Measurements from ENCODE around the gene DDX4. TPM values are rescaled to one million over a fixed set of nuclear protein-coding genes. Genes with fewer than 3 reads are reported as not detected.

Gene DDX4
- polyA plus RNA-seq, 1 experiment = not detected

- DNase-seq (ENCODE audit: low read depth) = no peak
- Histone ChIP-seq H3K27me3 (ENCODE audit: control insufficient read depth, insufficient read depth, low read length) (no peaks in the 10 kb centered on the region), H3K36me3 (ENCODE audit: control insufficient read depth, insufficient read depth, low read length) (peaks cover 2% of the 10 kb centered on the region; the same call in 1 of the 2 replicates), H3K4me3 (ENCODE audit: low read depth, low read length) (no peak overlapping the region)
- CTCF ChIA-PET = interaction anchor here (0.6 to 2.1 kb wide), 2 partner anchors 15 to 347 kb away, joined by 3 to 5 read pairs; no protein-coding TSS in a partner anchor
- POLR2A ChIA-PET = no interaction called here
- no peak for TF ChIP-seq CTCF (IDR thresholded peaks at IDR 0.05; ENCODE audit: insufficient read depth, low read depth, low read length)
Measured at GRCh38 chr5:55706230-55706629, 31.6 kb upstream of the DDX4 start.

GRCh38 chr5:55708732-55709131 is 29.1 kb upstream of the DDX4 start:
- no peak for DNase-seq (ENCODE audit: low read depth)
- CTCF ChIA-PET = interaction anchor here (0.6 to 1.0 kb wide), 2 partner anchors 10 to 90 kb away, joined by 3 to 4 read pairs; no protein-coding TSS in a partner anchor

GRCh38 chr5:55711507-55712022 is 26.3 kb upstream of the DDX4 start:
- CTCF ChIA-PET = no interaction called here
- peaks cover 2% of the 10 kb centered on the region; the same call in 1 of the 2 replicates for H3K36me3 ChIP-seq (ENCODE audit: control insufficient read depth, insufficient read depth, low read length)
- DNase-seq (ENCODE audit: low read depth) = no peak
- no peaks in the 10 kb centered on the region for H3K27me3 ChIP-seq (ENCODE audit: control insufficient read depth, insufficient read depth, low read length)
- POLR2A ChIA-PET = no interaction called here
- H3K4me3 ChIP-seq (ENCODE audit: low read depth, low read length) = peak overlapping the region; percentile 79
- no peak for TF ChIP-seq CTCF (IDR thresholded peaks at IDR 0.05; ENCODE audit: insufficient read depth, low read depth, low read length)

More at GRCh38 chr5:55708732-55709131, 29.1 kb upstream of the DDX4 start:
- Histone ChIP-seq H3K4me3 (ENCODE audit: low read depth, low read length) (no peak overlapping the region), H3K36me3 (ENCODE audit: control insufficient read depth, insufficient read depth, low read length) (peaks cover 2% of the 10 kb centered on the region; the same call in 1 of the 2 replicates), H3K27me3 (ENCODE audit: control insufficient read depth, insufficient read depth, low read length) (no peaks in the 10 kb centered on the region)
- TF ChIP-seq CTCF (IDR thresholded peaks at IDR 0.05; ENCODE audit: insufficient read depth, low read depth, low read length) = no peak
- POLR2A ChIA-PET = no interaction called here

GRCh38 chr5:55712023-55712859 is 25.6 kb upstream of the DDX4 start, which contains the start of gene SLC38A9:
SLC38A9 (minus strand) TSS chr5:55712324; CDS start chr5:55697958, 14,366 bp downstream.
- DNase-seq (ENCODE audit: low read depth) = peak; percentile 46
- ChIA-PET CTCF (no interaction called here), POLR2A (no interaction called here)
- TF ChIP-seq CTCF (IDR thresholded peaks at IDR 0.05; ENCODE audit: insufficient read depth, low read depth, low read length) = no peak
- peaks cover 2% of the 10 kb centered on the region; the same call in 1 of the 2 replicates for H3K36me3 ChIP-seq (ENCODE audit: control insufficient read depth, insufficient read depth, low read length)
- H3K27me3 ChIP-seq (ENCODE audit: control insufficient read depth, insufficient read depth, low read length) = no peaks in the 10 kb centered on the region
- peak within 1 kb of the TSS; percentile 79 for H3K4me3 ChIP-seq (ENCODE audit: low read depth, low read length)

- no peak for TF ChIP-seq CTCF (IDR thresholded peaks at IDR 0.05; ENCODE audit: insufficient read depth, low read depth, low read length)
- ChIA-PET POLR2A (no interaction called here), CTCF (interaction anchor here (0.7 kb wide), 1 partner anchor 135 kb away, joined by 3 read pairs; no protein-coding TSS in a partner anchor)
- DNase-seq (ENCODE audit: low read depth) = no peak
- H3K27me3 ChIP-seq (ENCODE audit: control insufficient read depth, insufficient read depth, low read length) = no peaks in the 10 kb centered on the region
- H3K36me3 ChIP-seq (ENCODE audit: control insufficient read depth, insufficient read depth, low read length) = no peaks in the 10 kb centered on the region
- no peak overlapping the region for H3K4me3 ChIP-seq (ENCODE audit: low read depth, low read length)
Measured at GRCh38 chr5:55713871-55714270, 24.0 kb upstream of the DDX4 start.

Measured in BJ (cell line).